Measurements from ENCODE around the gene MCF2L2. TPM values are rescaled to one million over a fixed set of nuclear protein-coding genes. Genes with fewer than 3 reads are reported as not detected.

The MCF2L2 gene
- polyA plus RNA-seq, 2 of the 4 experiments (the other 2 are of a cell fraction): 0.03 to 0.05 TPM

- TF ChIP-seq EHMT2 (IDR thresholded peaks at IDR 0.05; ENCODE audit: low read depth): no peak
- TF ChIP-seq SMC3 (IDR thresholded peaks at IDR 0.05): no peak
- no peak for TF ChIP-seq RNF2 (IDR thresholded peaks at IDR 0.05; ENCODE audit: borderline replicate concordance, low read depth)
These were observed 278.3 kb downstream of the MCF2L2 start (continued) for GRCh38 chr3:183149915-183150750.

DNA sequence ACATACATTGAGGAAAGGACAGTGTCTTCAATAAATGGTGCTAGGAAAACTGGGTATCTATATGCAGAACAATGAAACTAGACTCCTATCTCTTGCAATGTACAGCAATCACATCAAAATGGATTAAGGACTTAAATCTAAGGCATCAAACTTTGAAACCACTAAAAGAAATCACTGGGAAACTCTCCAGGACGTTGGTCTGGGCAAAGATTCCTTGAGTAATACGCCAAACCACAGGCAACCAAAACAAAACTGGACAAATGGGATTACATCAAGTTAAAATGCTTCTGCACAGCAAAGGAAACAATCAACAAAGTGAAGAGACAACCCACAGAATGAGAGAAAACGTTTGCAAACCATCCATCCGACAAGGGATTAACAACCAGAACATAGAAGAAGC is 280.4 kb downstream of the MCF2L2 start:
- Histone ChIP-seq H3K4me3 (no peak overlapping the region), H3K27ac (no peak overlapping the region), H3K4me1 (no peaks in the 10 kb centered on the region), H3K4me2 (no peak overlapping the region), H3K9me3 (no peaks in the 10 kb centered on the region)
- TF ChIP-seq FOSB (CRISPR knock-in tag; IDR thresholded peaks at IDR 0.05) (no peak), RARB (CRISPR knock-in tag; IDR thresholded peaks at IDR 0.05) (no peak), EHMT2 (IDR thresholded peaks at IDR 0.05; ENCODE audit: low read depth) (no peak), SMC3 (IDR thresholded peaks at IDR 0.05) (no peak), MAZ (IDR thresholded peaks at IDR 0.05; ENCODE audit: borderline replicate concordance, low read depth, low read length) (no peak), EP300 (IDR thresholded peaks at IDR 0.05) (no peak), GATA3 (IDR thresholded peaks at IDR 0.05; ENCODE audit: borderline replicate concordance) (no peak), HOXB13 (CRISPR knock-in tag; IDR thresholded peaks at IDR 0.05; ENCODE audit: low read depth) (no peak), MAX (IDR thresholded peaks at IDR 0.05) (no peak), RNF2 (IDR thresholded peaks at IDR 0.05; ENCODE audit: borderline replicate concordance, low read depth) (no peak), HOXB5 (CRISPR knock-in tag; IDR thresholded peaks at IDR 0.05) (no peak), FOXS1 (CRISPR knock-in tag; IDR thresholded peaks at IDR 0.05) (no peak), MAFK (IDR thresholded peaks at IDR 0.05; ENCODE audit: partially characterized antibody) (no peak), ZSCAN20 (CRISPR knock-in tag; IDR thresholded peaks at IDR 0.05) (no peak), PHF8 (IDR thresholded peaks at IDR 0.05; ENCODE audit: borderline replicate concordance, low read depth) (no peak), TFCP2L1 (CRISPR knock-in tag; IDR thresholded peaks at IDR 0.05) (no peak), ZC3H11A (IDR thresholded peaks at IDR 0.05) (no peak)
- 13% methylated on average over 4 of the region's 4 CpGs for WGBS (ENCODE audit: missing lambda C conversion rate)
- CTCF ChIA-PET: interaction anchor here (0.7 to 1.2 kb wide), 3 partner anchors 11 to 38 kb away, joined by 3 to 4 read pairs (median 3); no protein-coding TSS in a partner anchor
- ATAC-seq (no peak), FAIRE-seq (no peak), DNase-seq (ENCODE audit: low read depth in 1 of 2, low spot score in 1 of 2) (no peak)
- POLR2A ChIA-PET: no interaction called here

DNA sequence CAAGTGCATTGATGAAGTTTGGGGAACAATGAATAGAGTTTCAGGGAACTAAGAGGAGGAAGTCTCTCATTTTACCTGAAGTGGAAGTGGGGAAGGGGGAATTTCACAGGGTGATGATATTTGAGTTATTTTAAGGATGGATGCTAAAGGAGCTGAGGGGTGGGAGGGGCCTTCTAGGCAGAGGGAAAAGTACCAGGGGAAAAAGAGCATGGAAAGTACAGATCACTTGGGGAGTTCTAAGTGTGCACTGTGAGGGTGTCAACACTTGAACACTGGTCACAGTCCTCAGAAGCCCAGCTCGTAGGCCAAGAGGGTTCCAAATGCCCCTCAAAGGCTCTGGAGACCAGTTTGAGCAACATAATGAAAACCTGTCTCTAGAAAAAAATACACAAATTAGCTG is 284.1 kb downstream of the MCF2L2 start:
- H3K4me2 ChIP-seq: no peak overlapping the region
- H3K27ac ChIP-seq: no peak overlapping the region
- ChIA-PET POLR2A (no interaction called here), CTCF (interaction anchor here (1.1 kb wide), 1 partner anchor 22 kb away, joined by 4 read pairs; no protein-coding TSS in a partner anchor)
- no peak overlapping the region for H3K4me3 ChIP-seq
- no peak for ATAC-seq
- FAIRE-seq: no peak
- TF ChIP-seq POLR2A (IDR thresholded peaks at IDR 0.05; ENCODE audit: low read length) (no peak), POLR2AphosphoS2 (conservative IDR thresholded peaks at IDR 0.05; ENCODE audit: low read length) (no peak), USF2 (IDR thresholded peaks at IDR 0.05) (no peak), RAD21 (conservative IDR thresholded peaks at IDR 0.05 in 1 of 2, IDR thresholded peaks at IDR 0.05 in 1 of 2) (no peak), HDAC2 (IDR thresholded peaks at IDR 0.05) (no peak), CBX8 (IDR thresholded peaks at IDR 0.05) (no peak), RNF2 (IDR thresholded peaks at IDR 0.05; ENCODE audit: borderline replicate concordance, low read depth) (no peak), FOSB (CRISPR knock-in tag; IDR thresholded peaks at IDR 0.05) (no peak)
- TF ChIP-seq, protein P1, sequence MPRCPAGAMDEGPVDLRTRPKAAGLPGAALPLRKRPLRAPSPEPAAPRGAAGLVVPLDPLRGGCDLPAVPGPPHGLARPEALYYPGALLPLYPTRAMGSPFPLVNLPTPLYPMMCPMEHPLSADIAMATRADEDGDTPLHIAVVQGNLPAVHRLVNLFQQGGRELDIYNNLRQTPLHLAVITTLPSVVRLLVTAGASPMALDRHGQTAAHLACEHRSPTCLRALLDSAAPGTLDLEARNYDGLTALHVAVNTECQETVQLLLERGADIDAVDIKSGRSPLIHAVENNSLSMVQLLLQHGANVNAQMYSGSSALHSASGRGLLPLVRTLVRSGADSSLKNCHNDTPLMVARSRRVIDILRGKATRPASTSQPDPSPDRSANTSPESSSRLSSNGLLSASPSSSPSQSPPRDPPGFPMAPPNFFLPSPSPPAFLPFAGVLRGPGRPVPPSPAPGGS (IDR thresholded peaks at IDR 0.05): no peak
- H3K4me1 ChIP-seq: no peaks in the 10 kb centered on the region
- no peak for DNase-seq (ENCODE audit: low read depth in 1 of 2, low spot score in 1 of 2)
- H3K9me3 ChIP-seq: no peaks in the 10 kb centered on the region
- 50% methylated on average over 1 of the region's 1 CpG for WGBS (ENCODE audit: missing lambda C conversion rate)
